ENCODE results near the gene FOXA1. TPM values are rescaled to one million over a fixed set of nuclear protein-coding genes. Genes with fewer than 3 reads are reported as not detected.

The FOXA1 gene
- total RNA-seq, 2 experiments from 2014 or later: 0.12 to 0.19 TPM

- POLR2A ChIA-PET: no interaction called here
Measured at GRCh38 chr14:37585101-37585511, 9.9 kb downstream of the FOXA1 start.

GRCh38 chr14:37584211-37585100 is 10.6 kb downstream of the FOXA1 start:
- intact Hi-C loops (cut with micrococcal nuclease): loop anchor here (1.0 kb wide), 1 partner anchor 12 kb away; no protein-coding TSS in a partner anchor
- peaks cover 5% of the 10 kb centered on the region for H3K36me3 Mint-ChIP-seq
- H3K27ac Mint-ChIP-seq: no peak overlapping the region
- DNase-seq: no peak
- ChIA-PET CTCF (no interaction called here), POLR2A (no interaction called here)
- H3K4me1 Mint-ChIP-seq (ENCODE audit: low read depth): no peaks in the 10 kb centered on the region
- H3K4me3 Mint-ChIP-seq: no peak overlapping the region
- H3K9me3 Mint-ChIP-seq: no peaks in the 10 kb centered on the region
- peaks cover 50% of the 10 kb centered on the region for H3K27me3 Mint-ChIP-seq

More at GRCh38 chr14:37585101-37585511, 9.9 kb downstream of the FOXA1 start:
- no peaks in the 10 kb centered on the region for H3K4me1 Mint-ChIP-seq (ENCODE audit: low read depth)
- H3K27ac Mint-ChIP-seq: peak overlapping the region; percentile 33
- no peak overlapping the region for H3K4me3 Mint-ChIP-seq
- peaks cover 5% of the 10 kb centered on the region for H3K36me3 Mint-ChIP-seq
- H3K27me3 Mint-ChIP-seq: peaks cover 52% of the 10 kb centered on the region
- CTCF ChIA-PET: no interaction called here
- DNase-seq: no peak
- H3K9me3 Mint-ChIP-seq: peaks cover under 1% of the 10 kb centered on the region
- intact Hi-C loops (cut with micrococcal nuclease): loop anchor here (1.0 kb wide), 1 partner anchor 11 kb away; no protein-coding TSS in a partner anchor

GRCh38 chr14:37583358-37584210 is 11.5 kb downstream of the FOXA1 start:
- H3K36me3 Mint-ChIP-seq: peaks cover 4% of the 10 kb centered on the region
- intact Hi-C loops (cut with micrococcal nuclease): no loop called here
- H3K27me3 Mint-ChIP-seq: peaks cover 43% of the 10 kb centered on the region
- H3K4me1 Mint-ChIP-seq (ENCODE audit: low read depth): no peaks in the 10 kb centered on the region
- POLR2A ChIA-PET: no interaction called here
- CTCF ChIA-PET: no interaction called here
- DNase-seq: no peak
- no peaks in the 10 kb centered on the region for H3K9me3 Mint-ChIP-seq
- H3K27ac Mint-ChIP-seq: no peak overlapping the region
- no peak overlapping the region for H3K4me3 Mint-ChIP-seq

- ChIA-PET POLR2A (no interaction called here), CTCF (no interaction called here)
- intact Hi-C loops (cut with micrococcal nuclease): no loop called here
- Mint-ChIP-seq H3K9me3 (no peaks in the 10 kb centered on the region), H3K4me3 (no peak overlapping the region), H3K27me3 (peaks cover 17% of the 10 kb centered on the region), H3K27ac (no peak overlapping the region), H3K4me1 (ENCODE audit: low read depth) (no peaks in the 10 kb centered on the region), H3K36me3 (no peaks in the 10 kb centered on the region)
- DNase-seq: no peak
Measured at GRCh38 chr14:37580146-37580545, 14.9 kb downstream of the FOXA1 start.

GRCh38 chr14:37579274-37579673 is 15.8 kb downstream of the FOXA1 start:
- intact Hi-C loops (cut with micrococcal nuclease): no loop called here
- Mint-ChIP-seq H3K27me3 (peaks cover 11% of the 10 kb centered on the region), H3K4me3 (no peak overlapping the region), H3K27ac (no peak overlapping the region), H3K4me1 (ENCODE audit: low read depth) (no peaks in the 10 kb centered on the region), H3K36me3 (no peaks in the 10 kb centered on the region), H3K9me3 (no peaks in the 10 kb centered on the region)
- CTCF ChIA-PET: no interaction called here
- POLR2A ChIA-PET: no interaction called here
- no peak for DNase-seq

GRCh38 chr14:37573356-37573755 is 21.7 kb downstream of the FOXA1 start:
- intact Hi-C loops (cut with micrococcal nuclease): no loop called here
- no peaks in the 10 kb centered on the region for H3K27me3 Mint-ChIP-seq
- H3K4me1 Mint-ChIP-seq (ENCODE audit: low read depth): no peaks in the 10 kb centered on the region
- ChIA-PET CTCF (no interaction called here), POLR2A (no interaction called here)
- H3K9me3 Mint-ChIP-seq: no peaks in the 10 kb centered on the region
- DNase-seq: no peak
- no peak overlapping the region for H3K27ac Mint-ChIP-seq
- H3K4me3 Mint-ChIP-seq: no peak overlapping the region
- no peaks in the 10 kb centered on the region for H3K36me3 Mint-ChIP-seq

- POLR2A ChIA-PET: no interaction called here
- no peaks in the 10 kb centered on the region for H3K4me1 Mint-ChIP-seq (ENCODE audit: low read depth)
- no peak overlapping the region for H3K4me3 Mint-ChIP-seq
- CTCF ChIA-PET: no interaction called here
- H3K27ac Mint-ChIP-seq: no peak overlapping the region
- intact Hi-C loops (cut with micrococcal nuclease): no loop called here
- no peak for DNase-seq
- H3K36me3 Mint-ChIP-seq: no peaks in the 10 kb centered on the region
- no peaks in the 10 kb centered on the region for H3K27me3 Mint-ChIP-seq
- no peaks in the 10 kb centered on the region for H3K9me3 Mint-ChIP-seq
Measured at GRCh38 chr14:37571391-37571790, 23.7 kb downstream of the FOXA1 start.

GRCh38 chr14:37569729-37570128 is 25.3 kb downstream of the FOXA1 start:
- intact Hi-C loops (cut with micrococcal nuclease): no loop called here
- H3K36me3 Mint-ChIP-seq: no peaks in the 10 kb centered on the region
- H3K27ac Mint-ChIP-seq: no peak overlapping the region
- H3K27me3 Mint-ChIP-seq: peaks cover 1% of the 10 kb centered on the region
- no peak for DNase-seq
- no peaks in the 10 kb centered on the region for H3K9me3 Mint-ChIP-seq
- ChIA-PET POLR2A (no interaction called here), CTCF (no interaction called here)
- H3K4me1 Mint-ChIP-seq (ENCODE audit: low read depth): no peaks in the 10 kb centered on the region
- H3K4me3 Mint-ChIP-seq: no peak overlapping the region

- Mint-ChIP-seq H3K36me3 (no peaks in the 10 kb centered on the region), H3K27ac (no peak overlapping the region), H3K4me3 (no peak overlapping the region), H3K4me1 (ENCODE audit: low read depth) (no peaks in the 10 kb centered on the region), H3K27me3 (peaks cover 1% of the 10 kb centered on the region), H3K9me3 (no peaks in the 10 kb centered on the region)
- ChIA-PET CTCF (no interaction called here), POLR2A (no interaction called here)
- DNase-seq: no peak
- intact Hi-C loops (cut with micrococcal nuclease): no loop called here
Measured at GRCh38 chr14:37566811-37567371, 28.2 kb downstream of the FOXA1 start.

- intact Hi-C loops (cut with micrococcal nuclease): no loop called here
- POLR2A ChIA-PET: no interaction called here
- H3K9me3 Mint-ChIP-seq: no peaks in the 10 kb centered on the region
- CTCF ChIA-PET: no interaction called here
- H3K27ac Mint-ChIP-seq: no peak overlapping the region
- peaks cover 1% of the 10 kb centered on the region for H3K27me3 Mint-ChIP-seq
- H3K36me3 Mint-ChIP-seq: no peaks in the 10 kb centered on the region
- no peak overlapping the region for H3K4me3 Mint-ChIP-seq
- DNase-seq: no peak
- H3K4me1 Mint-ChIP-seq (ENCODE audit: low read depth): no peaks in the 10 kb centered on the region
Measured at GRCh38 chr14:37565550-37565949, 29.5 kb downstream of the FOXA1 start.

- no peaks in the 10 kb centered on the region for H3K36me3 Mint-ChIP-seq
- no peak overlapping the region for H3K27ac Mint-ChIP-seq
- no peak for DNase-seq
- ChIA-PET POLR2A (no interaction called here), CTCF (no interaction called here)
- no peak overlapping the region for H3K4me3 Mint-ChIP-seq
- peaks cover 3% of the 10 kb centered on the region for H3K9me3 Mint-ChIP-seq
- no peaks in the 10 kb centered on the region for H3K4me1 Mint-ChIP-seq (ENCODE audit: low read depth)
- intact Hi-C loops (cut with micrococcal nuclease): no loop called here
- H3K27me3 Mint-ChIP-seq: peaks cover 1% of the 10 kb centered on the region
Measured at GRCh38 chr14:37563189-37563588, 31.9 kb downstream of the FOXA1 start.

GRCh38 chr14:37559386-37559785 is 35.7 kb downstream of the FOXA1 start:
- CTCF ChIA-PET: interaction anchor here (1.0 kb wide), 1 partner anchor 315 kb away, joined by 3 read pairs; no protein-coding TSS in a partner anchor
- H3K27ac Mint-ChIP-seq: no peak overlapping the region
- no peak overlapping the region for H3K4me3 Mint-ChIP-seq
- no peak for DNase-seq
- no peaks in the 10 kb centered on the region for H3K27me3 Mint-ChIP-seq
- peaks cover 7% of the 10 kb centered on the region for H3K9me3 Mint-ChIP-seq
- intact Hi-C loops (cut with micrococcal nuclease): no loop called here
- peaks cover 2% of the 10 kb centered on the region for H3K36me3 Mint-ChIP-seq
- no peaks in the 10 kb centered on the region for H3K4me1 Mint-ChIP-seq (ENCODE audit: low read depth)
- POLR2A ChIA-PET: no interaction called here
